NCI-H226 (cell line): ENCODE data around the gene ADGRB2.
A peak's percentile ranks its signal among the peaks of the same experiment; 100 is the strongest.

Experiments used
- DNase-seq: peaks from one replicate; pipeline ENCODE4 v3.0.0-alpha.2; 2015

Gene ADGRB2

DNA sequence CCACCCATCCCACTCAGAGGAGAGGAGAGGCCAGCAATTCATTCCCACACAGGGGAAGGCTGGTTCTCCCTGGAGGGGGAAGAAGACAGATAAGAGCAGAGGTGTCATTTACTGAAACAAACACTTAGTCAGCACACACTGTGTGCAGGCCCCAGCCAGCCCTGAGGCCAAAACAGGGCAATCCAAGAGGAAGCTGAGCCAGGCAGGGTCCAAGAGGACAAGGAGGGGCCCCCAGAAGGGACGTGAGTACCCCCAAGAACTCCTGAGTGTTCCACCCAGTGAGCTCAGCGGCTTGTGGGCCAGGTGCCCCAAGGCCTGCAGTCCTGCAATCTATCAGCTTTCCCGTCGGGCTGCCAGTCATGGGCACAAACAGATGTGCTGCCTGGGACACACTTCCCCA lies 15.8 kb downstream of the ADGRB2 start:
- peak; percentile 46 for DNase-seq

DNA sequence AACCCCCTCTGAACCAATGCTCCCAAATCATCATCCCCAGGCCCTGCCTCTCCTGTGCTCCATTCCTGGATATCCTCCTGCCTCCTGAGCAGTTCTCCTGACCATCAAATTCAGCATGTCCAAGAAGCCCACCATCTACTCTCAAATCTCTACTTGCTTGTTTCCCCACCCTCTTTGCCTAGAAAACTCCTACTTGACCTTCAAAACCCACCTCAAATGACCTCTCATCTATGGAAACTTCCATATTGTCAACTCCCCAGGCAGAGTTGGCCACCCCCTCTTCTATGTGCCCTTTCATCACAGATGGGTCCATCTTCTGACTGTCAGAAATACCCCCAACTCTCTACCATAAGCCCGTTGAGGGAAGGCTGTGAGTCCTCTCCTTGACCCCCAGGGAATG lies 16.8 kb downstream of the ADGRB2 start:
- no peak for DNase-seq

- DNase-seq: no peak
These were observed 17.5 kb downstream of the ADGRB2 start for GRCh38 chr1:31746687-31747086.

DNA sequence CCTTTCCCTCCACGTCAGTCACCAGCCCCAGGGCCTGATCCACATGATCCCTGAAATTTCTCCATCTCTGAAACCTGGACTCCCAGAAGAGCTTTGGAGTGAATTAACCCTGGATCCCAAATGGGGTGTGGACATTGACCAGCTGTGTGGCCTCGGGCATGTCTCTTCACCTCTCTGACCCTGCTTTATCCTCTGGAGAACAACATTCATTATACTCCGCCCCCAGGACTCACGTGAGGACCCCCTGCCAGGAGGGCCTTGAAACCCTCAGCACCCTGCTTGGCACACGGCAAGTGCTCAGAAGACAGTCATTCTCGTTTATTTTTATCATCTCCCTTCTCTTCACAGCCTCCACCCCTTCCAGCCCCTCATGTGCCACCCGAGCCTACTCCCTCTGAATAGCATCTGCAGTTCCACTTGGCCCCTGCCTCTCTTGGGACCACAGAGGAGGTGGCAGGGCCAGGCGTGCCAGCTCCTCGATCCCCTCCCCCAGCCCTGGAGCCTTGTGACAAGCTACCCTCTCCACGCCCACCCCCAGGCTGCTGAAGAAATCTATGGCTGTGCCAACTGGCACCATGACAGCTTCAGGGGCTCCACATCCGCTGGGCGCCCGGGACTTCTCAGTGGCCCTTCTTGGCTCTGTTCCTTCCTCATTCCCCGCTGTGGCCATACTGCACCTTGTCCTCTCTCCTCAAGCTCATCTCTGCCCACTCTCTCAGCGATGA lies 18.0 kb downstream of the ADGRB2 start:
- DNase-seq: no peak

- DNase-seq: peak; percentile 74
These were observed 18.8 kb downstream of the ADGRB2 start for GRCh38 chr1:31745096-31745945.

DNA sequence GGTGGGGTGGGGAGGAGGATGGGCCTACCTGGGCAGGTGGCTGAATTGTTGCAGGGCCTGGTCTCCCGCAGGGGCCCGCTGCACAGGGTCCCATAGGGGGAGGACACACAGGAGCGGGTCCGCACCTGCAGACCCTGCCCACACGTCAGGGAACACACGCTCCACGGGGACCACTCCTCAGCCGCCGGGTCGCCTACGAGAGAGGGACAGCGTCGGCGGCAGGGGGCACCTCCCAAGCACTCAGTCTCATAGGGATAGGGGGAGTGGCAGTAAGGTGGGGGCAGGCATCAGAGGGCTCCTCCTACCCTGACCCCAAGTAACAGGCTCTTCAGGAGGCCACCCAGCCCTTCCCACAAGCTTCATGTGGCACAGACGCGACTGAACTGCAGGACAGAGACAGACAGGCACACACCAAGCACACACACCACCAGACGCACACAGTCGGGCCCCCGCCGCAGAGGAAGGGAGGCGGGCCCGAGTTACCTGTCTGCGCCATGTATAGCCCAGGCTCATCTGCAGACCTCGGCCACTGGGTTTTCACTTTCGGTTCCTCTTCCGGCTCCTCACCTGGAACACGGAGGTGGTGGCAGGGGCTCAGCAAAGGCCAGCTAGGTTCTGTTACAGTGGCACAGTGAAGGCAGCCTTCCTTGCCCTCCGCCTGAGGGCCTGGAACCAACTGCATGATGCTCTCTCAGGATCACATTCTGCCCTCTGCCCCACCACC lies 19.8 kb downstream of the ADGRB2 start:
- no peak for DNase-seq

GRCh38 chr1:31742462-31743212 lies 21.5 kb downstream of the ADGRB2 start:
- no peak for DNase-seq

- DNase-seq: no peak
These were observed 24.8 kb downstream of the ADGRB2 start for GRCh38 chr1:31739346-31739745.

DNA sequence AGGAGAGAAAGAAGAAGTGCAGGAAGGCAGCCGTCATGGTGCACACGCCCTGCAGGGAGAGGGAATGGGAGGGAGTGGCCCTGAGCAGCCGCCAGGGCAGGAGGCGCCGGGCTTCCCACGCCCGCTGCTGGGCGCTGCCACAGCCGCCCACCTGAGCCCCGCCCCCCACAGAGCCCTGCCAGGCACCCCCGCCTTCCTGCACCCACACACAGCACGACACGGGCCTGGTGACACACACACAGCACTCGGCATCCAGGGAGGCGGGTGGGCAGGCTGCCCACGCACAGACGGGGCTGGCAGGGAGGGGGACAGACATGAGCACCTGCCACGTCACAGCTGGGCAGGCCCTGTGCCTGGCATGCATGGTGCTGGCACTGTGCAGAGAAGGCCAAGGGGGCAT lies 27.5 kb downstream of the ADGRB2 start:
- DNase-seq: peak; percentile 40

DNA sequence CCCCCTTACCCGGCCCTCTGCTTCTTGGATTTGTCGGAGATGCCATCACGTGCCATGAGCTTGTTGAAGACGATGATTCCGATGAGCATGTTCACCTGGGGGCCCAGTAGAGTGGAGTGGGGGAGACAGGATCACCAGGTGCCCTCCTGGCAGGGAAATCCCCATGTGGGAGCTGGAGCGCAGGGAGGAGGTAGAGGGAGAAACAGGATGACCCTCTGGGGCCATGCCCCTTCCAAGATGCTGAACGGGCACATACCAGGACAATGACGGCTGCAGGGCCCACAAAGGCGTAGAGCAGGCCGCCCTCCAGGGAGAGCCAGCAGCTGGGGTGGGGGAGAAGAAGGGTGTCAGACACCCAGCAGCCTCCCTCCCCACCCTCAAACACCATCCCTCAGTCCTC lies 28.6 kb downstream of the ADGRB2 start:
- DNase-seq: peak; percentile 74

- DNase-seq: peak; percentile 65
These were observed 29.5 kb downstream of the ADGRB2 start for GRCh38 chr1:31734582-31735107.

- DNase-seq: peak; percentile 43
These were observed 30.5 kb downstream of the ADGRB2 start for GRCh38 chr1:31733389-31734219.

- DNase-seq: no peak
These were observed 31.3 kb downstream of the ADGRB2 start for GRCh38 chr1:31732751-31733289.

GRCh38 chr1:31732343-31732742 lies 31.8 kb downstream of the ADGRB2 start:
- DNase-seq: no peak

- DNase-seq: no peak
These were observed 33.0 kb downstream of the ADGRB2 start for GRCh38 chr1:31731049-31731565.

DNA sequence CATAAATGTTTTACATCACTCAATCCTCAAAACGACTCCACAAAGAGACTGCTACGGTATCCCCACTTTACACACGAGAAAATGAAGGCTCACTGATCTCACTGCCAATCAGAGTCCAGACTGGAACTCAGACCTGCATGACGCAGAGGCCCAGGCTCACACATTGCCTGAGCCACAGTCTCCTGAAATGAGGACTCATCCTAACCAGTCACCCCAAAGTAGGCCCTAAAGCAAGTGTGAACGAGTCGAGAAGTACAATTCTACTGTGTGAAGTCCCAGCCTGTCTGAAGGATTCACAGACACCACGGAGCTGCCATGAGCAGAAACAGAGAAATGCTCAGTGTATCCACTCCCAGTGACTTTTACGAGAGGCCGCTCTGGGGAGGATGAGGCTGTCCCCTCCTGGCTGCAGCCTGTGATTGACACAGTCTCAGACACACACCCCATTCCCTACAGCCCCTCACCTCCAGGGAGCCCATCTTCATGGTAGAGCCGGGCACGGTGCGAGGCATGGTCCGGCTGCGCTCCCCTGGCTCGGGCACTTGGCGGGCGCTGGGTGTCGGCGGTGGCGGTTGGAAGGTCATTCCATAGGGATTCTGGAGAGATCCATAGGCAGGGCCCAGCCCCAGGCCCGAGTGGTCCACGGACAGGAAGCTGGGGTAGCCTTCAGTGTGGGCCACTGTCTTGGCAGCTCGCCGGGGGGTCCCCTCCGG lies 33.6 kb downstream of the ADGRB2 start:
- DNase-seq: no peak

DNA sequence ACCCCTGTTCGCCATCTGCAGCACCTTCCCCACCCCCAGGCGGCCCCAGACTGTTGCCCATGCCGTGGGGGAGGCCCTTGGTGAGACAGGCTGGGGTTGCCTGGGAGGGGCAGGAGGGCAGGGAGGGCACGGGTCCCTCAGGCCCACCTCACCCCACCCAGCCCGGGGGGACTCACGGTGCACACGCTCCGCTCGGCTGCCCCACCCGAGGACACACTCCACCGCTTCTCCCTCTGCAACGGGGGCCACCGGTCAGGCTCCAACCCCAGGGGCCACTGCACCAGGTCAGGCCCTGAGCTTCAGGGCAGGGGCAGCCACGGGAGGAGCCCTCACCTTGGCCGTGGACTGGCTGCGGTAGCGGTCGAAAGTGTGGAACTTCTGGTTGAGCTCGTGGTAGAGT lies 36.3 kb downstream of the ADGRB2 start:
- DNase-seq: no peak

DNA sequence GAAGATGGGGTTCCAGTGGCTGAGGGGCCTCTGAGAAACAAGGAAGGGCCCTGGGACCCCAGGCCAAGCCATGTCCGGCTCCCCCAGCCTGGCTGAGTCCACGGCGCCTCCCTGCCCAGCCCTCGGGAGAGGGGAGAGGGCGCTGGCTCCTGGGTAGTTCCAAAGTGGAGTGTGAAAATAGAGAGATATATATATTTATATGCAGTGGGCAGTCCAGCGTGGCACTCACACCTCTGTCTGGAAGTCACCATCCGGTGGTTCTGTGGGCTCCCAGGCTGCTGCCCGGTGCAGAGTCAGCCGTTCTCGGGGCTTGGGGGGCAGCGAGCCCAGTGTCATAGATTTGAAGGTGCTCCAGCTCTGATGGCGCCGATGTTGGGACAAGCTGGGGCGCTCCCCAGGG lies 36.9 kb downstream of the ADGRB2 start:
- DNase-seq: no peak

- no peak for DNase-seq
These were observed 37.4 kb downstream of the ADGRB2 start for GRCh38 chr1:31726715-31727114.

DNA sequence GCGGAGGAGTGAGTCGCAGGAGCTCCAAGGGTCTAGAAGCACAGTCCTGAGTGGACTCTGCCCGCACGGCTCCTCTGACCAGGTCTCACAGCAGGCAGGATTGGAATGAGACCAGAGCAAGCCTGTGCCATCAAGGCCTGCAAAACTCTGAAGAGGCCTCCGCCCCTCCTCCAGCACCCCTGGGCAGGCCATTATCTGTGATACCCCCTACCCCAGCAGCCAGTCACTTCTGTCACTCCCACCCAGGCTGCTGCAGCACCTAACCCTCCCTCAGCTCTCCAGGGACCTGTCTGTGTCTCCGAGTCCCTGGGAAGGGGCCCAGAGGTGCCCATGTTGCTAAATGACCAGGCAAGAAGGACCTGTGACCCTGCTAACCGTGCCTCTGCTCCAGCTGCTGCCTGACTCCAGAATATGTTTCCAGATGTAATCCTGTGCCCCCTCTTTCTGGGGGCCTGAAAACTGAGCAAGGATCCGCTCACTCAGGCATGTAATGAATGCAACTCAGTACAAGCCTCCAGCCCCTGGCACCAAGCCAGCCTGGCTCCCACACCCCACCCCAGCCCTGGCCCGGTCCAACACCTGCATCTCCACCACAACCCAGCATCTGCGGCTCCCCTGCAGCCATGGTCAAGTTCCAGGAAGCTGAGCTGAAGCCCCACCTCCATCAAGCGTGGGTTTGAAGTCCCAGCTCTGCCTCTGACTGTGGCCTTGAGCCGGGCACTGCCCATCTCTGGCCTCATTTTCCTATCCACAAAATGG lies 38.2 kb downstream of the ADGRB2 start:
- peak; percentile 50 for DNase-seq
